ENCODE data around the gene SP5. TPM values are rescaled to one million over a fixed set of nuclear protein-coding genes. Genes with fewer than 3 reads are reported as not detected.

The SP5 gene
- total and polyA plus RNA-seq, 2 donors (not counting 3 experiments of a cell fraction or from before 2014, with no cell fraction given), result not detected

DNA sequence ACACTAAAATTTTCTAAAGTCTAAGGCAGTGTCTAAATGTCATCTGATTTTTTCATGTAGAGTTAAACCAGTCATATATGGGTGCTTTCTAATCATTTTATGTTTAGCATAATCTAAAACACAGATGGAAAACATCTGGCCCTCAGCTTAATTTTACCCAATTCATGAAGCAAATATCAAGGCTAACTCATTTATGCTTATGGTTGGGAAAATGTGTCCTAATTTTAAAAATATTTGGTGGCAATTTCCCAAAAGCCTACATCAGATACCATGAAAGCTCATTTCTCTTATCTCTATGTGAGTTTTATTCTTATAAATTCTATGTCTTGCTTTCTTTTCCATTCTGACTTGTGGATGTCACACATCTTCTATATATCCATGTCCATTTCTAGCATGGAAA is 7.2 kb downstream of the SP5 start:
- Histone ChIP-seq H2AFZ (ENCODE audit: low read depth, low read length) (no peak overlapping the region), H3K27me3 (ENCODE audit: control insufficient read depth in 2 of 2, insufficient read depth in 2 of 2, low read length in 2 of 2) (peaks cover 16 to 50% of the 10 kb centered on the region in 2 experiments), H3K9me3 (replicated peaks; ENCODE audit: control insufficient read depth, insufficient read depth, low read length) (no peaks in the 10 kb centered on the region), H3K4me3 (replicated peaks in 1 of 3; ENCODE audit: insufficient read depth in 1 of 3, low read depth in 1 of 3, low read length in 3 of 3) (no peak overlapping the region), H3K27ac (ENCODE audit: insufficient read depth, low read depth, low read length) (no peak overlapping the region), H3K79me2 (ENCODE audit: control insufficient read depth, insufficient read depth, low read length) (no peaks in the 10 kb centered on the region), H4K20me1 (replicated peaks; ENCODE audit: control insufficient read depth, extremely low read depth, insufficient read depth, low read length) (no peaks in the 10 kb centered on the region), H3K4me2 (ENCODE audit: insufficient read depth, low read length) (no peak overlapping the region), H3K4me1 (ENCODE audit: control insufficient read depth, extremely low read depth, insufficient read depth, low read length) (no peaks in the 10 kb centered on the region), H3K9ac (replicated peaks; ENCODE audit: extremely low read depth, insufficient read depth, low read length) (no peak overlapping the region), H3K36me3 (ENCODE audit: control insufficient read depth in 2 of 2, extremely low read depth in 1 of 2, insufficient read depth in 2 of 2, low read length in 2 of 2) (no peaks in the 10 kb centered on the region), H3K9me1 (replicated peaks; ENCODE audit: control insufficient read depth, extremely low read depth, insufficient read depth, low read length) (no peaks in the 10 kb centered on the region)
- POLR2A ChIA-PET, result no interaction called here
- dilution Hi-C loops (cut with MboI; ENCODE audit: extremely low pct_ligation_motif_present, low sequenced_read_pairs) (no loop called here), intact Hi-C loops (cut with micrococcal nuclease) (no loop called here)
- DNase-seq (ENCODE audit: low read depth, low spot score) (no peak), FAIRE-seq (no peak)
- CTCF ChIA-PET, result no interaction called here
- no TSS peak for BruUV-seq (replicated peaks)
- TF ChIP-seq POLR2AphosphoS5 (IDR thresholded peaks at IDR 0.05; ENCODE audit: insufficient read depth, low read depth, low read length) (no peak), JUN (IDR thresholded peaks at IDR 0.05; ENCODE audit: borderline replicate concordance, insufficient read depth, insufficient read length, low read depth) (no peak), EZH2 (IDR thresholded peaks at IDR 0.05; ENCODE audit: borderline replicate concordance, low read depth, low read length, severe bottlenecking) (no peak)

DNA sequence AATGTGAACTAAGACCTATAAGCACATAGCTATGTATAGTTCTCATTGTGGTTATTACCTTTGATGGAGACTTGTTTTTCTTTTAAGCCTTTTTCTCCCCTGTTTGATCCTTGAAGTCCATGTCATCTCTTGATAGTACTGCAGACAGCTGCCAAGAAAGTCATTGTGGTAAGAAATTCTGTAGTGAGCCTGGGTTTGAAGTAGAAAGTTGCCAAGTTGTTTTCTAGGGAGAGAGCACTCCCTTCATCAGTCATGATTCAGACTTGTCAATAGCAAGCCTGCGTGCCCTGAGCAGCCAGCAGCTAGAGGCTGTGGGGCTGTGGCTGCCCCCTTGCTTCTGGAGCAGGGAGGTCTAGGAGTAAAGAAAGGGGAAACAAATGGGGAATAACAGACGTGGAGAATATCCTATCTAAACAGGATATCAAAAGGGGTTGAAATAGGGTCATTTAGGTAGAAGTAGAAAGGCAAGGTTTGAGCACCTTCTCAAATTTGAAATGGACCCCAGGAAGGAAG is 8.4 kb downstream of the SP5 start:
- Histone ChIP-seq H3K4me2 (ENCODE audit: insufficient read depth, low read length) (no peak overlapping the region), H3K27me3 (ENCODE audit: control insufficient read depth in 2 of 2, insufficient read depth in 2 of 2, low read length in 2 of 2) (peaks cover 5 to 38% of the 10 kb centered on the region in 2 experiments), H3K9me3 (replicated peaks; ENCODE audit: control insufficient read depth, insufficient read depth, low read length) (no peaks in the 10 kb centered on the region), H3K9ac (replicated peaks; ENCODE audit: extremely low read depth, insufficient read depth, low read length) (no peak overlapping the region), H3K36me3 (ENCODE audit: control insufficient read depth in 2 of 2, extremely low read depth in 1 of 2, insufficient read depth in 2 of 2, low read length in 2 of 2) (no peaks in the 10 kb centered on the region), H3K79me2 (ENCODE audit: control insufficient read depth, insufficient read depth, low read length) (no peaks in the 10 kb centered on the region), H3K9me1 (replicated peaks; ENCODE audit: control insufficient read depth, extremely low read depth, insufficient read depth, low read length) (no peaks in the 10 kb centered on the region), H3K4me3 (replicated peaks in 1 of 3; ENCODE audit: insufficient read depth in 1 of 3, low read depth in 1 of 3, low read length in 3 of 3) (no peak overlapping the region), H3K27ac (ENCODE audit: insufficient read depth, low read depth, low read length) (no peak overlapping the region), H2AFZ (ENCODE audit: low read depth, low read length) (no peak overlapping the region), H3K4me1 (ENCODE audit: control insufficient read depth, extremely low read depth, insufficient read depth, low read length) (no peaks in the 10 kb centered on the region), H4K20me1 (replicated peaks; ENCODE audit: control insufficient read depth, extremely low read depth, insufficient read depth, low read length) (no peaks in the 10 kb centered on the region)
- TF ChIP-seq, protein P1, sequence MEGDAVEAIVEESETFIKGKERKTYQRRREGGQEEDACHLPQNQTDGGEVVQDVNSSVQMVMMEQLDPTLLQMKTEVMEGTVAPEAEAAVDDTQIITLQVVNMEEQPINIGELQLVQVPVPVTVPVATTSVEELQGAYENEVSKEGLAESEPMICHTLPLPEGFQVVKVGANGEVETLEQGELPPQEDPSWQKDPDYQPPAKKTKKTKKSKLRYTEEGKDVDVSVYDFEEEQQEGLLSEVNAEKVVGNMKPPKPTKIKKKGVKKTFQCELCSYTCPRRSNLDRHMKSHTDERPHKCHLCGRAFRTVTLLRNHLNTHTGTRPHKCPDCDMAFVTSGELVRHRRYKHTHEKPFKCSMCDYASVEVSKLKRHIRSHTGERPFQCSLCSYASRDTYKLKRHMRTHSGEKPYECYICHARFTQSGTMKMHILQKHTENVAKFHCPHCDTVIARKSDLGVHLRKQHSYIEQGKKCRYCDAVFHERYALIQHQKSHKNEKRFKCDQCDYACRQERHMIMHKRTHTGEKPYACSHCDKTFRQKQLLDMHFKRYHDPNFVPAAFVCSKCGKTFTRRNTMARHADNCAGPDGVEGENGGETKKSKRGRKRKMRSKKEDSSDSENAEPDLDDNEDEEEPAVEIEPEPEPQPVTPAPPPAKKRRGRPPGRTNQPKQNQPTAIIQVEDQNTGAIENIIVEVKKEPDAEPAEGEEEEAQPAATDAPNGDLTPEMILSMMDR (IDR thresholded peaks at IDR 0.05; ENCODE audit: extremely low read depth in 1 of 2, insufficient read depth in 1 of 2, low read depth in 1 of 2, low read length in 2 of 2), result no peak
- no peak for TF ChIP-seq POLR2AphosphoS5 (IDR thresholded peaks at IDR 0.05; ENCODE audit: insufficient read depth, low read depth, low read length)
- no peak for TF ChIP-seq POLR2A (IDR thresholded peaks at IDR 0.05; ENCODE audit: low read depth, low read length)
- TF ChIP-seq, protein P2, sequence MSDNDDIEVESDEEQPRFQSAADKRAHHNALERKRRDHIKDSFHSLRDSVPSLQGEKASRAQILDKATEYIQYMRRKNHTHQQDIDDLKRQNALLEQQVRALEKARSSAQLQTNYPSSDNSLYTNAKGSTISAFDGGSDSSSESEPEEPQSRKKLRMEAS (IDR thresholded peaks at IDR 0.05; ENCODE audit: insufficient read depth, insufficient read length), result no peak
- TF ChIP-seq MYC (IDR thresholded peaks at IDR 0.05; ENCODE audit: low read depth, low read length), result no peak
- TF ChIP-seq JUN (IDR thresholded peaks at IDR 0.05; ENCODE audit: borderline replicate concordance, insufficient read depth, insufficient read length, low read depth), result no peak
- no peak for TF ChIP-seq GATA2 (IDR thresholded peaks at IDR 0.05; ENCODE audit: insufficient read depth, insufficient read length, low read depth, low read length)
- no peak for TF ChIP-seq FOS (IDR thresholded peaks at IDR 0.05; ENCODE audit: borderline replicate concordance, insufficient read depth, low read length)
- no peak for TF ChIP-seq EZH2 (IDR thresholded peaks at IDR 0.05; ENCODE audit: borderline replicate concordance, low read depth, low read length, severe bottlenecking)
- DNase-seq (ENCODE audit: low read depth, low spot score) (no peak), FAIRE-seq (no peak)
- intact Hi-C loops (cut with micrococcal nuclease), result no loop called here
- dilution Hi-C loops (cut with MboI; ENCODE audit: extremely low pct_ligation_motif_present, low sequenced_read_pairs), result no loop called here
- CTCF ChIA-PET, result interaction anchor here (1.0 kb wide), 1 partner anchor 22 kb away, joined by 3 read pairs; no protein-coding TSS in a partner anchor
- BruUV-seq (replicated peaks), result no TSS peak
- POLR2A ChIA-PET, result no interaction called here

Measured in endothelial cell of umbilical vein (primary cell).